GM18870 (cell line): ENCODE measurements around the gene SH3BP1.
"Not testable (repeated sequence)": the region's sequence is repeated elsewhere in the genome, so short reads cannot be mapped to it uniquely, and the experiment has no call there.

Source experiments
- ATAC-seq: cut with Tn5 transposase; IDR thresholded peaks from one replicate; pipeline ENCODE4 v1.9.1; 2021; ENCODE audit warnings: moderate library complexity; ENCODE audit not compliant: unreplicated experiment

Gene SH3BP1

DNA sequence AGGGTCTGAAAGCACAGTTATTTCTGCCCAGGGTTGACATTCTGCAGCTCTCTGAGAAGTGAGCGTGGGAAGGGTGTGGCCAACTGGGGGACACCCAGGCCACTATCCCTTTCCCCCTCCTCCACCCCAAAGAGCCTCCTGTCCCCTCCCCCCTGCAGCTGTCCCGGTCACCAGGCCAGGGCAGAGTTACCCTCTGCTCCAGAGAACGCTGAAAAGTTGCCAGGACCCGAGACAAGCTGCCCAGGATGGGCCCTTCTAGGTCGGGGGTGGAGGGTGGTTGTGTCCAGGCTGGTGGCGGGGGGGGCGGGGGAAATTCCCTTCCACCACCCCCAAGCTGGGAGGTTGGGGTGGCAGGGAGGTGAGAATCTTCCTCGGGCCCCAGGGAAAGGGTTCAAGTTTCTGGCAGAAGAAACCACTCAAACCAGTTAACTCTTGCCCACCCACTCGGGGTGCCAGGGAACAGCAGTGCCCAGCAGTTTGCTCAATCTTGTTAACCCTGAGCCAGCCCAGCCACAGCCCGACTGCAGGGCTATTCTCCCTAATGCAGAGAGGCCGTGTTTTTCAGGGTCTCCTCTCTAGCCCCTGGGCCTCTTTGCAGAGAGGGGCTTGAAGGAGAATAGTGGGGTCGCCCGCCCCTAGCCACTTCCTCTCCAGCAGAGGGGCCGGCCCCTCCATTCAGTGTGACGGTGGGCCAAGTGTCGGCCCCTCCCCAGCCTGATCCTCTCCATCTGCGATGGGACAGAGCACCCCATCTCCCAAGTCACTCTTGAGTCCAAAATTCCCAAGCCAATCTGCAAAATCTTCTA is 36.7 kb downstream of the SH3BP1 start:
- ATAC-seq = no peak

- no peak for ATAC-seq
These were observed 37.4 kb downstream of the SH3BP1 start for GRCh38 chr22:37676736-37677492.

DNA sequence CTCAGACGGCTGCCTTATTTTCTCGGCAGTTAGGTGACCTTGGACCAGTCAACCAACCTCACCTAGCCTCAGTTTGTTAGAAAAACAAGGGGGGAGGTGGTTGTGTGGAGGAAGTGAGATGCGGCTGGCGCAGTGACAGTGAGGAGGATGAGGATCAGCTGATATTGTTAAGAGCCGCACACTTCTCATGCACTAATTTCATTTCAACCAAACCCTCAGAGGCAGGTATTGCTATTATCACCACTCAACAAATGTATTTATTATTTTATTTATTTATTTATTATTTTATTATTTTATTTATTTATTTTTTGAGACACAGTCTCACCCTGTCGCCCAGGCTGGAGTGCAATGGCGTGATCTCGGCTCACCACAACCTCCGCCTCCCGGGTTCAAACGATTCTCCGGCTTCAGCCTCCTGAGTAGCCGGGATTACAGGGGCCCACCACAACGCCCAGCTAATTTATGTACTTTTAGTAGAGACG is 38.1 kb downstream of the SH3BP1 start:
- no peak for ATAC-seq

- no peak for ATAC-seq
These were observed 38.9 kb downstream of the SH3BP1 start for GRCh38 chr22:37678372-37678771.

DNA sequence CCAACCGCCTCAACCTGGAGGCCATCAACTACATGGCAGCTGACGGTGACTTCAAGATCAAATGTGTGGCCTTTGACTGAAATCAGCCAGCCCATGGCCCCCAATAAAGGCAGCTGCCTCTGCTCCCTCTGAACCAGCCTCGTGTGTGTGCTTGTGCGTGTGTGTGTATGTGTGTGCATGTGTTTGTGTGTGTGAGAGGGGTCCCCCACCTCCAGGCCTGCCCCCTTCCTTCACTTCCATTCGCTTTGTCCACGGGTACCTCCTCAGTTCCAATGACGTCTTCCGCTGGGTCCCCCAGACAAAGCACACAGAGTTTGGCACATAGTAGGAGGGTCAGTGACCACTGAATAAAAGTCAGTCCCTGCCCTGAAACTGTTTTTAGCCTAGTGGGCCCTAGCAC is 40.2 kb downstream of the SH3BP1 start:
- no peak for ATAC-seq

GRCh38 chr22:37680191-37680851 is 40.9 kb downstream of the SH3BP1 start:
- ATAC-seq = no peak

DNA sequence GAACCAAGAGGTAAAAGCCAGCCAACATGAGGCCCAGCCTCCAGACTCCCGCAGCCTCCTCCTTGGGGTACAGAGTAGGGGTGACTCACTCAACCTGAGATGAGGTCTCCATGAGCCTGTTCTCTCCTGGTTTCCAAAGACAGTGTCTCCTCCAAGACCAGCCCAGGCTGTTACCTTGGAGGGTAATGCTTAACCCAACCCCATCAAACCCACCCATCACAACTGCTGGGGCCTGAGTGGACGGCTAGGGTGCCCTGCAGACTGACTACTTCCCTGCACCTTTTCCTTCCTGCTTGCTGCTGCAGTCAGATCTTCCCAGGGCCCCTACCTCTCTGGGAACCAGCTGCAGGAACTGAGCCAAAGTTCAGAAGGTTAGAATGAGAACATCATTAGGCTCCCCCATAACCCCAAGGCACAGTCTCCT is 41.5 kb downstream of the SH3BP1 start:
- no peak for ATAC-seq

DNA sequence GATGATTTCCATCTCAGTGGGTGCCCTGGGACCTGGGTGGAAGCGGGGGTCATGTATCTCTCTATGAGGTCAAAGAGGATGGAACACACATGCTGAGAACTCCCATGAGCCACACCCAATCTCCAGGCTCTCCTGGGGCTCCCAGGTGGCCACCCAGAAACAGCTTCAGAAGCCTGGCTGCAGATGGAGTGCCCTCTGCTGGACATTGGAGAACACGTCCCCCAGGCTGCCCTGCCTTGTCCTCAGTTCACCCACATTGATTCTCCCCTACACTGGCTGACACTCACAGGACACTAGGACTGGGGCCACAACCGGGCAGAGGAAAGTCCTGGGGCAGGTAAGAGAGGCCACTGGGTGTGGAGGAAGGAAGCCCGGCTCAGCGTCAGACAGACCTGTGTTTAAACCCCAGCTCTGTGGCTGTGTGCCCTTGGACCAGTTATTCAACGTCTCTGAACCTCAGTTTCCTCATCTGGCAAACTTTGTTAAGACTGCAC is 42.1 kb downstream of the SH3BP1 start:
- no peak for ATAC-seq

- ATAC-seq = no peak
These were observed 45.5 kb downstream of the SH3BP1 start for GRCh38 chr22:37684803-37685615.

GRCh38 chr22:37686002-37686982 is 46.8 kb downstream of the SH3BP1 start, which contains the start of gene NOL12:
NOL12 (plus strand) TSS chr22:37686343; CDS start chr22:37686393, 50 bp downstream.
- no peak for ATAC-seq

DNA sequence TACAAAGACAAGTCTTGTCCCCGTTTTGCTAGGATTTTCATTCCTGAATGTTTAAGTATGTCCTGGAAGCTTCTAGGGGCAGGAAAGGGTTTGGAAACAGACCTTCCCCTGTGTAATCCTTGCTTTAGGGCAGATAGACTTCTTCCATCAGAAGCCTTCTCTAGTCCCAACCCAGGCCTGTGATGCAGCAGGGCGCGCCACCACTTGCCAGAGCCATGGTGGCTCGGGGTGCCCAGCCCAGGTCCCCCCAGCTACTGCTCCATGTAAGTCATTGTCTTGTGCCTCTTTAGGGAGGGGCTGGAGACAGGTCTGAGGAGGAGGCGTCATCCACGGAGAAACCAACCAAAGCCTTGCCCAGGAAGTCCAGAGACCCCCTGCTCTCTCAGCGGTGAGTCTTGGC is 50.9 kb downstream of the SH3BP1 start:
- ATAC-seq = no peak

- no peak for ATAC-seq
These were observed 51.5 kb downstream of the SH3BP1 start for GRCh38 chr22:37690901-37691504.

- no peak for ATAC-seq
These were observed 53.3 kb downstream of the SH3BP1 start for GRCh38 chr22:37692627-37693285.

GRCh38 chr22:37694131-37694530 is 54.7 kb downstream of the SH3BP1 start:
- ATAC-seq = not testable (repeated sequence)

DNA sequence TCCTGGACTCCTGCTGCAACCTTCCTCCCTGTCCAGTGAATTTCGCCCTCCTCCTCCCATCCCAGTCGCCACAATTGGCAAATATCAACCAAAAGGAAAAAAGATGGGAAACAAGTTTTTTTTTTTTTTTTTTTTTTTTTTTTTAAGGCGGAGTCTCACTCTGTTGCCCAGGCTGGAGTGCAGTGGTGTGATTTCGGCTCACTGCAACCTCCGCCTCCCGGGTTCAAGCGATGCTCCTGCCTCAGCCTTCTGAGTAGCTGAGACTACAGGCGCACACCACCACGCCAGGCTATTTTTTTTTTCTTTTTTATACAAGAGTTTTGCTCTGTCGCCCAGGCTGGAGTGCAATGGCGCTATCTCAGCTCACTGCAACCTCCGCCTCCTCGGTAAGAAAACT is 56.8 kb downstream of the SH3BP1 start:
- ATAC-seq = not testable (repeated sequence)

DNA sequence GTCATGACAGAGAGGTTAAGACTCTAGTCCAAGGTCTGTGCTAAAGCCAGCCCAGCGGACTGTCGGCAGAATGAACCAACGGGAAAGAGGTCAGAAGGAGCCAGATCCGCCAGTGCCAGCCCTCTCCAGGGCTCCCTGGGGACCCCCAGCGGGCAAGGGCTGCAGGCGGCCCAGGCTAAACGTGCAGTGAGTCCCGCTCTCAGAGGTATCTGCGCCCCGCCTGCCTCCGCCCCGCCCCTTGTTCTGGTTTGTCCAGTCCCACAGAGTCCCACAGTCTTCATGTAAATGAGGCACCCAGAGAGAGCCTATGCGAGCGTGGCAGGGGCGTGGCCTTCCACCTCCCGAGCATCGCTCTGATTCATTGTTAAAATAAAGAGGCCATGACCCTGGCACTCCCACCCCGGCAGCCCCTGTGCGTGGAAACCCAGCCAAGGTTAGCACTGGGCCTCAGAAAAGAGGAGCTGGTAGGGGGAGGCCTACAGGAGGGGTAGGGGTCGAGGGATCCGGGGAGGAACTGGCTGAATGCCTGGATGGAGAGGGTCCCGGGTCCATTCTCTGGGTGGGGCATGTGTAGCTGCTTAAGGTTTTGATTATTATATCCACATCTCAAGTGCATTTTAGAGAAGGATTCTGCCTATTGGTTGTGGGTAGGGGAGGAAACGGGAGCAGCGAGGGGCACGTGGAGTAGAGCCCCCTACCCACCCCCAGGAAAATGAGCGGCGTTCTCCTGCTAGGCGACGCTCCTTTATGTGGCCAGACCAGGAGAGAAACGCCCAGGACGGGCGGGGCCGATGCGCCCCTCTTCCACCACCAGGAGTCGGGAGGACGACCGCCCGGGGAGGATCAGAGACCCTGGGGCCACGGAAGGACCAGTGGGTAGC is 57.4 kb downstream of the SH3BP1 start, which contains the start of gene TRIOBP:
TSS of gene TRIOBP (plus strand) at position 392 of the 881 bp plus-strand sequence. CDS start 4,318 bp downstream, outside the sequence.
- ATAC-seq = peak; percentile 48

DNA sequence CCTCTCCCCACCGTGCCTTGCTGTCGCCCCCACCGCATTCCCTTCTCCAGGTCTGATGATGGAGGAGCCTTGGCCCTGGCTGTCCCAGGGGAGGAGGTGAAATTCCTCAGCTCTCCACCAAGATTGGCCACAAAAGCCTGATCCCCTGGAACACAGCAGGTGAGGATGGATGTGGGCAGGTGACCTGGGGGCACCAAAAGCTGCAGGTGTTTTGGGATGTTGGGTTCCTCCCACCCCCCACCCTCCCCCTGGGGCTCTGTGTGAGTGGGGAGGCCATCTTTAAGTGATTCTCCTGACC is 58.0 kb downstream of the SH3BP1 start:
- ATAC-seq = no peak
